GM12878 (cell line): Measurements from ENCODE around the gene CFAP410. TPM values are rescaled to one million over a fixed set of nuclear protein-coding genes. Genes with fewer than 3 reads are reported as not detected.

Experiments used
- BACH1 ChIP-seq: fragments of 450-650 bp; IDR thresholded peaks from 2 replicates; pipeline ENCODE4 v1.6.1; 2017; ENCODE audit warnings: mild to moderate bottlenecking, borderline replicate concordance
- BHLHE40 ChIP-seq, 2 experiments: fragments of 450-650 bp in 1 of 2; IDR thresholded peaks; 2 replicates each; pipeline ENCODE4 v1.6.1; 2011 to 2017; ENCODE audit warnings: low read depth in 2 of 2, borderline replicate concordance in 1 of 2, improper control_type of control experiment in 1 of 2, low read length in 1 of 2, mild to moderate bottlenecking in 1 of 2
- CBX5 ChIP-seq: sonication (generic); IDR thresholded peaks from 2 replicates; pipeline ENCODE4 v1.6.1; 2016; ENCODE audit warnings: low read depth, moderate library complexity, mild to moderate bottlenecking, inconsistent platforms
- CHD2 ChIP-seq: IDR thresholded peaks from 2 replicates; pipeline ENCODE4 v1.6.1; 2011; ENCODE audit warnings: low read depth, low read length, improper control_type of control experiment, borderline replicate concordance
- CREB1 ChIP-seq: IDR thresholded peaks from 2 replicates; pipeline ENCODE4 v1.6.1; 2012; ENCODE audit warnings: low read depth, mild to moderate bottlenecking, inconsistent platforms
- GATAD2B ChIP-seq: fragments of 450-650 bp; conservative IDR thresholded peaks from 2 replicates; pipeline ENCODE4 v1.6.1; 2017; ENCODE audit warnings: low read depth, mild to moderate bottlenecking, moderate library complexity
- MEF2B ChIP-seq: fragments of 450-650 bp; IDR thresholded peaks from 2 replicates; pipeline ENCODE4 v1.6.1; 2018; ENCODE audit warnings: mild to moderate bottlenecking, moderate library complexity; ENCODE audit not compliant: partially characterized antibody, poor library complexity, severe bottlenecking
- MTA2 ChIP-seq: fragments of 450-650 bp; IDR thresholded peaks from 2 replicates; pipeline ENCODE4 v1.6.1; 2016; ENCODE audit warnings: low read depth, mild to moderate bottlenecking, moderate library complexity
- PKNOX1 ChIP-seq: fragments of 450-650 bp; IDR thresholded peaks from 2 replicates; pipeline ENCODE4 v1.6.1; 2016; ENCODE audit warnings: mild to moderate bottlenecking
- POLR2AphosphoS5 ChIP-seq: IDR thresholded peaks from 2 replicates; pipeline ENCODE4 v1.6.1; 2011; ENCODE audit warnings: mild to moderate bottlenecking, low read length, inconsistent platforms
- RB1 ChIP-seq: fragments of 450-650 bp; formaldehyde crosslinking; IDR thresholded peaks from 2 replicates; pipeline ENCODE4 v1.6.1; 2017; ENCODE audit warnings: mild to moderate bottlenecking, borderline replicate concordance
- RBBP5 ChIP-seq: fragments of 200-600 bp; sonication (generic); conservative IDR thresholded peaks from 2 replicates; pipeline ENCODE4 v1.6.1; 2016
- RELB ChIP-seq: fragments of 450-650 bp; IDR thresholded peaks from 2 replicates; pipeline ENCODE4 v1.6.1; 2017; ENCODE audit warnings: low read depth, mild to moderate bottlenecking, moderate library complexity
- STAT3 ChIP-seq: IDR thresholded peaks from 2 replicates; pipeline ENCODE4 v1.6.1; 2011; ENCODE audit warnings: low read depth, low read length, improper control_type of control experiment
- TARDBP ChIP-seq: IDR thresholded peaks from 2 replicates; pipeline ENCODE4 v1.6.1; 2016; ENCODE audit warnings: borderline replicate concordance
- WRNIP1 ChIP-seq: IDR thresholded peaks from 2 replicates; pipeline ENCODE4 v1.6.1; 2011; ENCODE audit warnings: low read depth, low read length, improper control_type of control experiment, borderline replicate concordance
- ZBED1 ChIP-seq: IDR thresholded peaks from 2 replicates; pipeline ENCODE4 v1.6.1; 2016; ENCODE audit warnings: borderline replicate concordance
- ZZZ3 ChIP-seq: IDR thresholded peaks from 2 replicates; pipeline ENCODE4 v1.6.1; 2011; ENCODE audit warnings: low read depth; ENCODE audit not compliant: control insufficient read depth, insufficient read length
- polyA plus RNA-seq, 11 experiments: library from polyadenylated mRNA; depleted of rRNA in 4 of 11; unstranded in 6 of 11; stranded (reverse) in 5 of 11; fragments of >200 nt; fragmentation: Nextera tagmentation in 4 of 11; fragmentation: Illumina TruSeq in 1 of 11; extraction: Ambion mirVana in 4 of 11; extraction: Trizol in 1 of 11; gene quantifications; 1 replicate in 1 of 11; 2 replicates in 10 of 11; pipeline versions ENCODE4 v1.2.1 to v1.2.3, GENCODE V29; 2011 to 2016; ENCODE audit warnings: inconsistent platforms in 2 of 11, missing spikeins in 2 of 11, low read depth in 1 of 11
- total RNA-seq, 4 experiments: library from RNA; depleted of rRNA in 3 of 4; stranded (reverse); fragments of >200 nt in 3 of 4; fragmentation: Illumina TruSeq in 1 of 4; extraction: Trizol in 1 of 4; gene quantifications; 2 replicates each; pipeline versions ENCODE4 v1.2.1 to v1.2.3, GENCODE V29; 2013 to 2021
- TF ChIP-seq, protein P1 (sequence below): fragments of 450-650 bp; IDR thresholded peaks from 2 replicates; pipeline ENCODE4 v1.6.1; 2016; ENCODE audit warnings: mild to moderate bottlenecking, moderate library complexity, borderline replicate concordance

CFAP410 gene
- total and polyA plus RNA-seq, 10 of the 15 experiments (the other 5 are each of a cell fraction or from before 2014, with no cell fraction given) = 0.14 to 24.8 (median 11.3) TPM

GRCh38 chr21:44299458-44300261 lies 39.5 kb downstream of the CFAP410 start, which contains the start of gene PFKL (continued):
- TF ChIP-seq STAT3 (no peak), WRNIP1 (no peak; the same call in 1 of the 2 replicates), CHD2 (peak; percentile 83; the same call in 1 of the 2 replicates), RB1 (no peak; the same call in 1 of the 2 replicates), BACH1 (peak; percentile 29; the same call in 1 of the 2 replicates), POLR2AphosphoS5 (peak; percentile 68; the same call in 1 of the 2 replicates), RBBP5 (no peak), RELB (peak; percentile 70), ZZZ3 (no peak), PKNOX1 (peak; percentile 5; the same call in 1 of the 2 replicates), GATAD2B (peak; percentile 94), MEF2B (peak; percentile 81), BHLHE40 (IDR thresholded peaks at IDR 0.05; ENCODE audit: borderline replicate concordance in 1 of 2, low read depth in 2 of 2, low read length in 1 of 2) (peak; percentile 73 to 91; a peak in 3 of 4 replicates), ZBED1 (no peak), CBX5 (no peak), CREB1 (no peak), MTA2 (peak; percentile 46; the same call in 1 of the 2 replicates), TARDBP (no peak)
- TF ChIP-seq, protein P1, sequence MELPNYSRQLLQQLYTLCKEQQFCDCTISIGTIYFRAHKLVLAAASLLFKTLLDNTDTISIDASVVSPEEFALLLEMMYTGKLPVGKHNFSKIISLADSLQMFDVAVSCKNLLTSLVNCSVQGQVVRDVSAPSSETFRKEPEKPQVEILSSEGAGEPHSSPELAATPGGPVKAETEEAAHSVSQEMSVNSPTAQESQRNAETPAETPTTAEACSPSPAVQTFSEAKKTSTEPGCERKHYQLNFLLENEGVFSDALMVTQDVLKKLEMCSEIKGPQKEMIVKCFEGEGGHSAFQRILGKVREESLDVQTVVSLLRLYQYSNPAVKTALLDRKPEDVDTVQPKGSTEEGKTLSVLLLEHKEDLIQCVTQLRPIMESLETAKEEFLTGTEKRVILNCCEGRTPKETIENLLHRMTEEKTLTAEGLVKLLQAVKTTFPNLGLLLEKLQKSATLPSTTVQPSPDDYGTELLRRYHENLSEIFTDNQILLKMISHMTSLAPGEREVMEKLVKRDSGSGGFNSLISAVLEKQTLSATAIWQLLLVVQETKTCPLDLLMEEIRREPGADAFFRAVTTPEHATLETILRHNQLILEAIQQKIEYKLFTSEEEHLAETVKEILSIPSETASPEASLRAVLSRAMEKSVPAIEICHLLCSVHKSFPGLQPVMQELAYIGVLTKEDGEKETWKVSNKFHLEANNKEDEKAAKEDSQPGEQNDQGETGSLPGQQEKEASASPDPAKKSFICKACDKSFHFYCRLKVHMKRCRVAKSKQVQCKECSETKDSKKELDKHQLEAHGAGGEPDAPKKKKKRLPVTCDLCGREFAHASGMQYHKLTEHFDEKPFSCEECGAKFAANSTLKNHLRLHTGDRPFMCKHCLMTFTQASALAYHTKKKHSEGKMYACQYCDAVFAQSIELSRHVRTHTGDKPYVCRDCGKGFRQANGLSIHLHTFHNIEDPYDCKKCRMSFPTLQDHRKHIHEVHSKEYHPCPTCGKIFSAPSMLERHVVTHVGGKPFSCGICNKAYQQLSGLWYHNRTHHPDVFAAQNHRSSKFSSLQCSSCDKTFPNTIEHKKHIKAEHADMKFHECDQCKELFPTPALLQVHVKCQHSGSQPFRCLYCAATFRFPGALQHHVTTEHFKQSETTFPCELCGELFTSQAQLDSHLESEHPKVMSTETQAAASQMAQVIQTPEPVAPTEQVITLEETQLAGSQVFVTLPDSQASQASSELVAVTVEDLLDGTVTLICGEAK = no peak
